H9 (cell line): ENCODE results near the gene PRRX2. TPM values are rescaled to one million over a fixed set of nuclear protein-coding genes. Genes with fewer than 3 reads are reported as not detected.

Experiments used
- DNase-seq: peaks from one replicate; pipeline ENCODE4 v3.0.0-alpha.2; 2017
- H2AFZ ChIP-seq: one replicate; pipeline ENCODE4 v1.6.1; 2013; ENCODE audit warnings: mild to moderate bottlenecking, low read length, control low read depth, moderate library complexity
- H2AK5ac ChIP-seq: 2 replicates; pipeline ENCODE4 v1.6.1; 2013; ENCODE audit warnings: low read length, control low read depth, mixed read lengths; ENCODE audit not compliant: insufficient read length
- H2BK120ac ChIP-seq: one replicate; pipeline ENCODE4 v1.6.1; 2013; ENCODE audit warnings: low read depth, mild to moderate bottlenecking, low read length, control low read depth, inconsistent platforms; ENCODE audit not compliant: poor library complexity, severe bottlenecking
- H2BK12ac ChIP-seq: 2 replicates; pipeline ENCODE4 v1.6.1; 2013; ENCODE audit warnings: low read length, control low read depth, mixed read lengths, low read depth; ENCODE audit not compliant: insufficient read length
- H2BK15ac ChIP-seq: 2 replicates; pipeline ENCODE4 v1.6.1; 2013; ENCODE audit warnings: low read depth, low read length, control low read depth
- H2BK20ac ChIP-seq: one replicate; pipeline ENCODE4 v1.6.1; 2013; ENCODE audit warnings: low read depth, mild to moderate bottlenecking, low read length, control low read depth, inconsistent platforms; ENCODE audit not compliant: poor library complexity, severe bottlenecking
- H2BK5ac ChIP-seq: 2 replicates; pipeline ENCODE4 v1.6.1; 2013; ENCODE audit warnings: low read length, control low read depth, mixed read lengths; ENCODE audit not compliant: insufficient read length
- H3K14ac ChIP-seq: 2 replicates; pipeline ENCODE4 v1.6.1; 2013; ENCODE audit warnings: low read length, control low read depth; ENCODE audit not compliant: insufficient read depth
- H3K18ac ChIP-seq: 2 replicates; pipeline ENCODE4 v1.6.1; 2013; ENCODE audit warnings: low read depth, mild to moderate bottlenecking, mixed read lengths, low read length, control low read depth; ENCODE audit not compliant: insufficient read length
- H3K23ac ChIP-seq: 2 replicates; pipeline ENCODE4 v1.6.1; 2013; ENCODE audit warnings: low read length, control low read depth, mixed read lengths, low read depth; ENCODE audit not compliant: insufficient read length
- H3K23me2 ChIP-seq: 2 replicates; pipeline ENCODE4 v1.6.1; 2013; ENCODE audit warnings: low read depth, mild to moderate bottlenecking, mixed read lengths, low read length, control low read depth; ENCODE audit not compliant: insufficient read length, poor library complexity, severe bottlenecking
- H3K27ac ChIP-seq: 2 replicates; pipeline ENCODE4 v1.5.1; 2013; ENCODE audit warnings: low read length, control low read depth, mixed read lengths, low read depth; ENCODE audit not compliant: insufficient read length
- H3K27me3 ChIP-seq: 2 replicates; pipeline ENCODE4 v1.6.1; 2013; ENCODE audit warnings: low read length, control low read depth, inconsistent platforms; ENCODE audit not compliant: insufficient read depth
- H3K4ac ChIP-seq: 2 replicates; pipeline ENCODE4 v1.6.1; 2013; ENCODE audit warnings: low read depth, mild to moderate bottlenecking, control low read depth, inconsistent platforms, low read length, moderate library complexity
- H3K4me1 ChIP-seq: 2 replicates; pipeline ENCODE4 v1.6.1; 2013; ENCODE audit warnings: low read length, control low read depth, inconsistent platforms; ENCODE audit not compliant: insufficient read depth
- H3K4me2 ChIP-seq: 2 replicates; pipeline ENCODE4 v1.6.1; 2013; ENCODE audit warnings: low read length, control low read depth, mixed read lengths; ENCODE audit not compliant: insufficient read length, insufficient read depth
- H3K56ac ChIP-seq: 2 replicates; pipeline ENCODE4 v1.6.1; 2013; ENCODE audit warnings: low read depth, mild to moderate bottlenecking, mixed read lengths, low read length, control low read depth; ENCODE audit not compliant: insufficient read length
- H3K79me1 ChIP-seq: 2 replicates; pipeline ENCODE4 v1.6.1; 2013; ENCODE audit warnings: low read depth, mild to moderate bottlenecking, moderate library complexity, low read length, control low read depth, inconsistent platforms; ENCODE audit not compliant: insufficient read depth, poor library complexity, severe bottlenecking
- H3K79me2 ChIP-seq: 2 replicates; pipeline ENCODE4 v1.6.1; 2013; ENCODE audit warnings: low read length, control low read depth, inconsistent platforms; ENCODE audit not compliant: insufficient read depth
- H3K9ac ChIP-seq: 2 replicates; pipeline ENCODE4 v1.6.1; 2013; ENCODE audit warnings: low read length, control low read depth, mixed read lengths; ENCODE audit not compliant: insufficient read length; ENCODE audit errors: extremely low read depth
- H3K9me3 ChIP-seq: one replicate; pipeline ENCODE4 v1.6.1; 2013; ENCODE audit warnings: low read depth, low read length, inconsistent platforms; ENCODE audit not compliant: control insufficient read depth
- H3T11ph ChIP-seq: one replicate; pipeline ENCODE4 v1.6.1; 2013; ENCODE audit warnings: mild to moderate bottlenecking, low read length, control low read depth, inconsistent platforms
- H4K20me1 ChIP-seq: one replicate; pipeline ENCODE4 v1.6.1; 2013; ENCODE audit not compliant: control insufficient read depth, insufficient read length, insufficient read depth
- H4K5ac ChIP-seq: 2 replicates; pipeline ENCODE4 v1.6.1; 2013; ENCODE audit warnings: low read depth, mild to moderate bottlenecking, mixed read lengths, low read length, control low read depth; ENCODE audit not compliant: insufficient read length
- H4K8ac ChIP-seq: replicated peaks from 2 replicates; pipeline ENCODE4 v1.6.1; 2013; ENCODE audit warnings: low read length, control low read depth, mixed read lengths, low read depth; ENCODE audit not compliant: insufficient read length
- H4K91ac ChIP-seq: 2 replicates; pipeline ENCODE4 v1.6.1; 2013; ENCODE audit warnings: low read depth, mild to moderate bottlenecking, moderate library complexity, mixed read lengths, low read length, control low read depth; ENCODE audit not compliant: insufficient read length
- H3K27ac Mint-ChIP-seq, 3 experiments: 2 replicates in 2 of 3; 3 replicates in 1 of 3; pipeline ENCODE4 v1.8.0; 2020 to 2021; ENCODE audit warnings: mixed read lengths in 3 of 3, mild to moderate bottlenecking in 1 of 3, moderate library complexity in 1 of 3
- H3K27me3 Mint-ChIP-seq: 2 replicates; pipeline ENCODE4 v1.8.0; 2021; ENCODE audit warnings: low read depth, mild to moderate bottlenecking, moderate library complexity, mixed read lengths
- H3K36me3 Mint-ChIP-seq, 3 experiments: 2 replicates in 2 of 3; 3 replicates in 1 of 3; pipeline ENCODE4 v1.8.0; 2020 to 2021; ENCODE audit warnings: low read depth in 3 of 3, mixed read lengths in 3 of 3; ENCODE audit not compliant: insufficient read depth in 1 of 3
- H3K4me1 Mint-ChIP-seq, 2 experiments: 2 replicates each; pipeline ENCODE4 v1.8.0; 2020; ENCODE audit warnings: mixed read lengths in 2 of 2
- H3K4me3 Mint-ChIP-seq, 2 experiments: 2 replicates in 1 of 2; 3 replicates in 1 of 2; pipeline ENCODE4 v1.8.0; 2020 to 2021; ENCODE audit warnings: mild to moderate bottlenecking in 2 of 2, mixed read lengths in 2 of 2, moderate library complexity in 1 of 2
- H3K9me3 Mint-ChIP-seq, 2 experiments: 2 replicates in 1 of 2; 3 replicates in 1 of 2; pipeline ENCODE4 v1.8.0; 2020; ENCODE audit warnings: mild to moderate bottlenecking in 2 of 2, mixed read lengths in 2 of 2, moderate library complexity in 1 of 2
- CTCF ChIP-seq: fragments of 200-600 bp; sonication (generic); conservative IDR thresholded peaks from 3 replicates; pipeline ENCODE4 v1.8.0; 2021; ENCODE audit warnings: antibody characterized with exemption, mild to moderate bottlenecking
- WGBS: extraction: QIAGEN DNeasy Blood & Tissue Kit; methylation state at CpG from one replicate; pipeline ENCODE4 v1.1.7; 2013; ENCODE audit warnings: missing lambda C conversion rate, low lambda C conversion rate, mixed read lengths; ENCODE audit not compliant: insufficient read length; ENCODE audit errors: extremely low coverage; 5-methylcytosine and 5-hydroxymethylcytosine counted together
- total RNA-seq: library from RNA; stranded (reverse); gene quantifications from 2 replicates; pipeline ENCODE4 v1.2.1, GENCODE V29; 2021

Gene PRRX2
- total RNA-seq, 1 experiment from 2014 or later, result 3.9 TPM

DNA sequence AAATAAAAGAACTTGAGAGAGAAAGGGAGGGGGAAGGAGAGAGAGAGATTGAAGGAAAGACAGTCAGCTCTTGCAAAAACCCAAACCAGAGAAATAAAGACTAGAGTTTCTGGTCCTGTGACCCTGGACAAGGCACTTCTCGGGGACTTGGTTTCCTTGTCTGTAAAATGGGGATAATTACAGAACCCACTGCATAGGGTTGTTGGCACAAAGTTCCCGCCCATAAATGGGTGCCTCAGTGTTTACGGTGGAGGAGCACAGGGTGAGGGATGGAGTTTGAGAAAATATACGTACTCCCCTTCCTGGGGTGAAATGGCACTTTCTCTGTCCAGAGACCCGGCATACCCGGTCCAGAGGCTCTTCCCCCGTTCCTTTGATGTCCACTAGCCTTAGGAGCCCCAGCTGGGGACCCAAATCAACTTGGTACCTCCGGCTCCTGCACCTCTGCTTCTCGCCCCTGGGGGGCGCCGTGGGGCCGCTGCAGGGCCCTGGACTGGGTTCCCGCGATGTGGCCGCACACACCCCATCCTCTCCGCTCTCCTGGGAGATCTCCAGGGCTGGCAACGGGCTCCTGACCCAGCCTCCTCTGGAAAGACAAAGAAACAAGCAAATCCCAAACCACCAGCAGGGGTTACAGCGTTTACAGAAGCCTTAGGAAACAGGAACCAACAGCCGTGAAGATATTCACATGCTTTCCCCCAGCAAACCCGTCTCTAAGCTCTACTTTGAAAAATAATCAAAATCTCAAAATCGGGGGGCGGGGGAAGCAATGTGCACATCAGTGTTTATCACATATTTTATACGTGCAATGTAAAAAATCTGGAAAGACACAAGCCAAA is 61.1 kb downstream of the PRRX2 start:
- Mint-ChIP-seq H3K4me3 (peak overlapping the region in 1 of 2 experiments; percentile 46; a peak in 2 of 5 replicates), H3K4me1 (peaks cover 5 to 20% of the 10 kb centered on the region in 2 experiments), H3K36me3 (no peaks in the 10 kb centered on the region), H3K9me3 (no peaks in the 10 kb centered on the region), H3K27ac (peak overlapping the region in 1 of 3 experiments; percentile 18; a peak in 2 of 7 replicates), H3K27me3 (peaks cover 2% of the 10 kb centered on the region)
- Histone ChIP-seq H3K14ac (no peak overlapping the region), H2AFZ (peak overlapping the region; percentile 67), H2BK120ac (no peak overlapping the region), H4K91ac (no peak overlapping the region), H2BK5ac (no peak overlapping the region), H3K9ac (no peak overlapping the region), H2BK15ac (no peak overlapping the region), H3K23ac (no peak overlapping the region), H4K8ac (no peak overlapping the region), H4K5ac (no peak overlapping the region), H3K27ac (no peak overlapping the region), H3K23me2 (no peaks in the 10 kb centered on the region), H4K20me1 (no peaks in the 10 kb centered on the region), H3K56ac (no peak overlapping the region), H3K9me3 (no peaks in the 10 kb centered on the region), H3K4me1 (no peaks in the 10 kb centered on the region), H3K18ac (no peak overlapping the region), H2BK20ac (no peak overlapping the region), H3K27me3 (no peaks in the 10 kb centered on the region), H2BK12ac (no peak overlapping the region), H2AK5ac (no peak overlapping the region), H3T11ph (no peak overlapping the region), H3K79me1 (no peaks in the 10 kb centered on the region), H3K79me2 (no peaks in the 10 kb centered on the region), H3K4me2 (no peak overlapping the region), H3K4ac (no peak overlapping the region)
- peak; percentile 94 for DNase-seq
- TF ChIP-seq CTCF, result peak; percentile 98
- WGBS, result no CpG with 5 or more reads among the region's 23 CpGs
